Peyer's patch (tissue), 4 donors: ENCODE measurements around the gene MSI2.

Experiments used
- CTCF ChIP-seq, 6 experiments: fragments of 450-650 bp in 4 of 6; fragments of 200-600 bp in 2 of 6; sonication (generic) in 1 of 6; IDR thresholded peaks; one replicate each; pipeline ENCODE4 v1.5.1; 2017 to 2019; ENCODE audit warnings: antibody characterized with exemption in 6 of 6, mild to moderate bottlenecking in 3 of 6, moderate library complexity in 1 of 6
- POLR2A ChIP-seq, 2 donors: fragments of 450-650 bp; IDR thresholded peaks; one replicate each; pipeline ENCODE4 v1.5.1; 2017; ENCODE audit warnings: antibody characterized with exemption in 2 of 2, mild to moderate bottlenecking in 2 of 2, moderate library complexity in 2 of 2

GRCh38 chr17:57576744-57577143 is 320.4 kb downstream of the MSI2 start:
- no peak for TF ChIP-seq CTCF (IDR thresholded peaks at IDR 0.05)
- no peak for TF ChIP-seq POLR2A (IDR thresholded peaks at IDR 0.05)
